Measurements from ENCODE around the gene HDAC7.
A peak's percentile ranks its signal among the peaks of the same experiment; 100 is the strongest.

The HDAC7 gene

GRCh38 chr12:47791351-47791746 is 28.4 kb downstream of the HDAC7 start:
- DNase-seq: no peak

- DNase-seq: no peak
Observed at GRCh38 chr12:47790676-47791350, 28.9 kb downstream of the HDAC7 start.

GRCh38 chr12:47789712-47790489 is 29.8 kb downstream of the HDAC7 start:
- DNase-seq: no peak

GRCh38 chr12:47789141-47789540 is 30.6 kb downstream of the HDAC7 start:
- no peak for DNase-seq

GRCh38 chr12:47787596-47788319 is 31.9 kb downstream of the HDAC7 start:
- no peak for DNase-seq

GRCh38 chr12:47786662-47787280 is 32.9 kb downstream of the HDAC7 start:
- no peak for DNase-seq

GRCh38 chr12:47785887-47786661 is 33.6 kb downstream of the HDAC7 start:
- DNase-seq: no peak

- no peak for DNase-seq
Observed at GRCh38 chr12:47785036-47785886, 34.4 kb downstream of the HDAC7 start.

- no peak for DNase-seq
Observed at GRCh38 chr12:47783821-47784819, 35.6 kb downstream of the HDAC7 start.

GRCh38 chr12:47783024-47783755 is 36.5 kb downstream of the HDAC7 start:
- no peak for DNase-seq

GRCh38 chr12:47782372-47782770 is 37.3 kb downstream of the HDAC7 start:
- DNase-seq: no peak

GRCh38 chr12:47781479-47782371 is 38.0 kb downstream of the HDAC7 start:
- DNase-seq: no peak

- no peak for DNase-seq
Observed at GRCh38 chr12:47779943-47780504, 39.7 kb downstream of the HDAC7 start.

GRCh38 chr12:47779301-47779942 is 40.3 kb downstream of the HDAC7 start:
- DNase-seq: peak; percentile 94

GRCh38 chr12:47778881-47779280 is 40.8 kb downstream of the HDAC7 start:
- DNase-seq: no peak

GRCh38 chr12:47777741-47778558 is 41.8 kb downstream of the HDAC7 start:
- DNase-seq: peak; percentile 93

- DNase-seq: no peak
Observed at GRCh38 chr12:47777151-47777550, 42.6 kb downstream of the HDAC7 start.

Data from OCI-M1 (cell line).